HUDEP-2 (cell line): Measurements from ENCODE around the gene SAMD7.

Source experiments
- DNase-seq, 76 experiments: peaks; one replicate each; lab custom pipeline; 2025; ENCODE audit not compliant: unreplicated experiment in 76 of 76; lab: John Stamatoyannopoulos, UW

SAMD7 gene, protein sequence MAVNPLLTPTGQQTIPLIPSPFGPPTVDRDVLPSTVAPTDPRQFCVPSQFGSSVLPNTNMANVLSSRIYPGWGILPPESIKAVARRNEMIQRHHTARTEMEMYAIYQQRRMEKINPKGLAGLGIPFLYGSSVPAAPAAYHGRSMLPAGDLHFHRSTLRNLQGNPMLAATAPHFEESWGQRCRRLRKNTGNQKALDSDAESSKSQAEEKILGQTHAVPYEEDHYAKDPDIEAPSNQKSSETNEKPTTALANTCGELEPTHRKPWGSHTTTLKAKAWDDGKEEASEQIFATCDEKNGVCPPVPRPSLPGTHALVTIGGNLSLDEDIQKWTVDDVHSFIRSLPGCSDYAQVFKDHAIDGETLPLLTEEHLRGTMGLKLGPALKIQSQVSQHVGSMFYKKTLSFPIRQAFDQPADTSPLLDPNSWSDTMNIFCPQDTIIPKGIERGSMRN

DNA sequence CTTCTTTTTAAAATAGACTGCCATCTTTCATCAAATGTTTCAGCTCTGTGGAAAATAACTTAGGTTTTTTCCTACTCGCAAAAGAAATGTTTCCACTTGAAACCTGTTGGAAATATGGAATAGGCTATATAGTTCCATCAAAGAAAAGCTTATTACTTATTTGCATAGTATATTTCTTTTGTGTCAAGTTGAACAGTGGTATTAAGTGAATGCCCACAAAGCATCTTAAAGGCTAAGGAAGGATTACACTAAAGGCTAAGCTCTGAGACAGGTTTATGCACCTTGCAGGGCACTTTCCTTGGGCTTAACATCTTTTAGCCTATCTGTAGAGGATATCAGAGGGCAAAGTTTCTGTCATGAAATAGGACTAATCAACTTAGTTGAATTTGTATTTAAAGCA, at the start of gene SAMD7:
TSS of gene SAMD7 (plus strand) at position 301 of the 400 bp plus-strand sequence. CDS start 7,927 bp downstream, outside the sequence.
- no peak for DNase-seq

DNA sequence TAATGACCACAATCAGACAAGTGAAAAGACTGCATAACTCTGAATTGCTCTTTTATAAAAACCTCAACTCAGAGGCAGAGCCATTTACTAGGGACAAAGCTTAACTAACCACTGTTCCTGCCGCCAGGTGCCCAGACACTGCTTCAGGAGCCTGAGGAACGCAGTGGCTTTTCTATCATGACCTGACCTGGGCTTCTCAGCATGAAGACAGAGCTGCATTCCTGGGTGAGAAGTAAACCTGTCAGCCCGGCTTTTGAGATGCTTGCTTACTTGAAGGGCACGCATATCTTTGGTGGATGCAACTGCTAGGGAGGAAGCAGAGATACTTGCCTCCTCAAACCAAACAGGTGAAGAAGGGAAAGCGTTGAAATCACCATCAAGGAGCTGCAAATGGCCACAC, 49.5 kb upstream of the SAMD7 start:
- DNase-seq, result no peak

DNA sequence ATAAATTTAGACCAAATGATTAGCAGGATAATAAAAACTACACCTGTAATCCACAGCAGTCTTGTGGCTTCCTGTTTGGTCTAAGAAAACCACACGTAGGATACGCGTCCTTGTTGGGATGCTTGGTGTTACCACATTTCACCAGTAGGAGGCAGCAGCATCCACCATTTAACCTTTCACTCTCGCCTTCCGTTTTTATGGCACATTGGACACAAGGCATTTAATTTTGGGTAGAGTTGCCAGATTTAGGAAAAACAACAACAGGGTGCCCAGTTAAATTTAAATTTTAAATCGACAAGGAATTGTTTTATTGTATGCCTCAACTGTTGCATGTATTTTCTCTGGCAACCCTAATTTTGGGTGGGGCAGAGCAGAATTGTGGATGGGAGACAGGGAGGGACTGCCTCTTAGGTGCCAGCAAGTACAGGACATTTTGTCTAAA, 47.9 kb upstream of the SAMD7 start:
- DNase-seq, result peak in 60 of 76 experiments; percentile 2 to 76 (median 46)

DNA sequence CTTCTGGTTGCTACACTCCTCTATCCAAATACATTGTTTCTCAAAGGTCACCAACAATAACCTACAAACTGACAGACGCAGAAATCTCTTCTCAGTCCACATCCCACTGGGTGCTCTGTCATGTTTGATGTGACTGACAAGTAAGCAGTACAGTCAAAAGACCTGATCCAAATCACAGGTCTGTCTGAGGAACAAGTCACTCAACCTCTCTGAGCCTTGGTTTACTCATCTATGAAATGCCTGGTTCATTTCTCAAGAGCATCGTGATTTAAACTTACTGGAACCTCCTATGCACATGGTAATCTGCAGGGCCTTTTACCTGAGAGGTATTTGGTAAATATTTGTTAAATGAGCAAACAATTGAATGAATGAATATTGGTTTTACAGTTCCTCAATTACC, 47.1 kb upstream of the SAMD7 start:
- DNase-seq, result no peak

DNA sequence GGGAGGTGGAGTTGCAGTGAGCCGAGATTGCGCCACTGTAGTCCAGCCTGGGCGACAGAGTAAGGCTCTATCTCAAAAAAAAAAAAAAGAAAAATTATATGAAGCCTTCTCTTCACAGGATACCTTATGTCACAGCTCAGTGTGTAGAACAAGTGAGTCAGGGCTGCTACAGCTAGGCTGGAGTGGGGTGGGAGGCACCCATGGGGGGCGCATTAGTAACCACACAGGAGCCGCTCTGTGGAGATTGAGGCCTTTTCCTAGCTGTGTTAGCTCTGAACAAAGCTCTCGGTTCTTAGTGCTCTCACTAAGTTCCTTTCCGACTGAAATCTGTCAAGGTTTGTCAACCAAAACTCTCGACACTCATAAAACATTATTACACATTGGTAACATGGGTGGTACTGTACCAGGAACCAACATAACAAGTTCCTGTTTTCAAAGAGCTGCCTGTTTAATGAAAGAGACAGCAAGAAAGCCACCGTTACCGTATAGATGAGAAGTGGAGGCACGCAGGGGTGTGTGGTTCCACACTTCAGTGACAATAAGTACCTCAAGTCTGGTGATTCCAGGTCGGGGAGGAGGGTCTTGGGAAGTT, 46.1 kb upstream of the SAMD7 start:
- DNase-seq, result no peak

DNA sequence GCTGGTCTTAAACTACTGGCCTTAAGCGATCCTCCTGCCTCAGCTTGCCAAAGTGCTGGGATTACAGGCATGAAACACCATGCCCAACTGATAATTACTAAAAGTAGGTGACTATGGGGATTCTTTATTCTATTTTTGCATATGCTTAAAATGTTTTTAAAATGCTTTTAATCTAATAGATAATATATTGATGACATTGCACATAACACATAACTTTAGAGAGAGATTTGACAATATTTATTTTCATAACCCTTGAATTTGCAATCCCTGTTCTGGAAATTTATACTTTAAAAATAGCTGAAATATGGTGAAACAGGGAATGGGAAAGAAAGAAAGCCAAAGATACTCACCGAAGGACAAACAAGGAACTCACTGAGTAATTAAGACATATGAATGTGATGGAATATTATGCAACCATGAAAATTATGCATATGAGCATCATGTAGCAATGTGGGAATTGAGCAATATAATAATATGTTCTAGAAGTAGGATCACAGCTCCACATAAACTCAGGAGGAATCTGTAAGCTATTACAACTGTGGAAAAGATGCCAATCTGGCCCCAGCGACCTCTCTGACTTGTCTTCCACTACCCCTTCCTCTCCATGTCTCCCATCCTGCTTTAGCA, 43.7 kb upstream of the SAMD7 start:
- DNase-seq, result no peak

DNA sequence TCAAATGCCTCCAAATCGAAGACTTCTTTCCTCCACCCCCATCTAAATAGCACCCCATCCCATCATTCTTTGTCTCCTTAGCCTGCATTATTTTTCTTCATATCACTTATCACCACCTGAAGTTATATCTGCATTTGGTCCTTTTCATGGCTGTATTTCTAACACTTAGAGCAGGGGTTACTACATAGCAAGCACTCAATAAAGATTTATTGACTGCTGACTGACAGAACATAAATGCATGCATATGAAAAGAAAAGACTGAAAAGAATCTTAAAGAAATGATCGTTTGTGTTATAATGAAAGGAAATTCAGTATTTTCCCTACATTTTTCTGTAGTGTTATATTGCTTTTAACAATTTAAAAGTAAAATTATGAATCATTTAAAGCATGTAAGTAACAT, 43.0 kb upstream of the SAMD7 start:
- DNase-seq, result no peak

DNA sequence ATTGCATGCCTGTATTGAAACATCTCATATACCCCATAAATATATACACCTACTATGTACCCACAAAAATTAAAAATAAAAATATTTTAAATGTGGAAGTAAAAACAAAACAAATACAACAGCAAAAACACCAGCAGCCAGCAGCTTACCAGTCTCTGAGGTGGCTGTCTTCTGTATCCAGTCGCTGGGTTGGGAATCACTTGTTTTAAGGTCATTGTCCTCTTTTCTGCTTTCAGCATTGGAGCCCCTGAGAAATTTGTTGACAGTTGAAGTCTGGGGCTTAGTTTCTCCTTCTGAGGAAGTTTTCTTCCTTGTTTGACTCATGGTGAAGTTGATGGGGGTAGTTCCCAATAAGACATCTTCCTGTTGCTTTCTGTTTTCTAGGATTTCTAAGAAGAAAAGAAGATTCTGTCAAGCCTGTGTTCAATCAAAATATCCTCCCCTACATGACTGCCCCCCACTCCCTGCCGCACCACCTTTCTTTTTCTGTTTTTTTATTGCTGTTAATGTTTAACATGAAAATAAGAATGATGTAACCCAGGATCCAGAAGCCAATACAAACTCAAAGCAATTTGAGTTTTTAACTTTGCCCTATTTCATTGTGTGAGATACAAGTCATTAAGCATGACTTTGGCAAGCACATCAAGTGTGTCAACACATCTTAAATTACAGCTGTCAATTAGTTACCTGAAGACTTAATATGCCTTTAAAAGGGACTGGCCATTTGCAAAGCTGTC, 41.7 kb upstream of the SAMD7 start, which contains the start of gene LRRC31:
TSS of gene LRRC31 (minus strand) at position 452 of the 737 bp plus-strand sequence. CDS start at position 324, 128 bp downstream.
- no peak for DNase-seq

DNA sequence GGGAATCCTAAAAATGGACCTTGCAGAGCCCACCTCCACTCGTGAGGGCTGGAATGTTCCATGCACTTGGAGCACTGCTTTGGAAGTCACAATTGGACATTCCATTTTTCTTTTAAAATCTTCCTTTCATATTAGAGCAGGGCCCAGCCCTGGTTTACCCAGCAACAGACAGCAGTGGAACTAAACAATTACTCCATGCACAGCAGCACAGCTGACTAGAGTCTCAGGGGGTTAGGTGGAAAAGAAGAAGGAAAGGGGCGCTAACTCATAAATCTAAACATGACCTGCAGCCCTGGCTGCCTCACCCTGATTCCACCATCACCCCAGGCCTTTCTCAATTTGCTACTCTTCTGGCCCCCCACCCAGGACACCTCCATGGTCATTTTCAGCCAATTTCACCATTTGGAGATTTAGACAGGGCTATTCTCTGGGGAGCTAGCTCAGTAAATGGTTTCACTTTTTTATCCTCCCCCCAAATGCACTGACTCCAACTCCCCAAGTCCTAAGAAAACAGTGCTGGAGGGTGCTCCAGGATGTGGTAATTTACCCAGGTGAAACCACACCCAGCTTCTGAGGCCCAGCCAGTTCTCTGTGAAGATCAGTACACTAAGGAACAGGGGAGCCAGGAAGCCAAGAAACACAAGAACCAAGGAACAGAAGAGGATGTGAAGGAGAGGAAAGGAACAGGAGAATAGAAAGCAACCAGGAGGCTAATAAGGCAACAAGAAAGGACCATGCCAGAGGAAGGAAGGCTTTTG, 40.1 kb upstream of the SAMD7 start:
- no peak for DNase-seq

DNA sequence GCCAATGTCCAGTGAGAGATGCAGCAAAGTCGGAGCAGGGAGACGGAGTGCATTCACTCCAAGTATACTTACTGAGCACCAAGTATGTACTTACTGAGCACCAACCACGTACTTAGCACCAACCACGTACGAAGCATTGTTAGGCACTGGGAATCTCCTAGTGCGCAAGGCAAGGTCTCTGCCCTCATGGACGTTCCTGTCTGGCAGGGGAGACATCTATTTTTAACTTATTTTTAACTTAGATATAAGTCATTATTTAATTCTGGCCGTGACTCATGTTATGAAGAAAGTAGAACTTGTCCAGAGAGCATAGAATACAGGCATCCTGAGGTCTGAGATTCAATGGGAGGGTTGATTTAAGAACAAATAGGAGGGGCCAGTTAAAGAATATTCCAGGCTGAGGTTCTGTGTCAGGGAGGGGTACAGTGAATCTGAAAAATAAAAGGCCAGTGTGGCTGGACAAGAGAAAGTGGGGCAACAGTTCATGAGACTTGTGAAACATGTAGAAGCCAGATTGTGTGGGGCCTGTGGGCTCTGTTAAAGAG, 32.3 kb upstream of the SAMD7 start:
- no peak for DNase-seq

DNA sequence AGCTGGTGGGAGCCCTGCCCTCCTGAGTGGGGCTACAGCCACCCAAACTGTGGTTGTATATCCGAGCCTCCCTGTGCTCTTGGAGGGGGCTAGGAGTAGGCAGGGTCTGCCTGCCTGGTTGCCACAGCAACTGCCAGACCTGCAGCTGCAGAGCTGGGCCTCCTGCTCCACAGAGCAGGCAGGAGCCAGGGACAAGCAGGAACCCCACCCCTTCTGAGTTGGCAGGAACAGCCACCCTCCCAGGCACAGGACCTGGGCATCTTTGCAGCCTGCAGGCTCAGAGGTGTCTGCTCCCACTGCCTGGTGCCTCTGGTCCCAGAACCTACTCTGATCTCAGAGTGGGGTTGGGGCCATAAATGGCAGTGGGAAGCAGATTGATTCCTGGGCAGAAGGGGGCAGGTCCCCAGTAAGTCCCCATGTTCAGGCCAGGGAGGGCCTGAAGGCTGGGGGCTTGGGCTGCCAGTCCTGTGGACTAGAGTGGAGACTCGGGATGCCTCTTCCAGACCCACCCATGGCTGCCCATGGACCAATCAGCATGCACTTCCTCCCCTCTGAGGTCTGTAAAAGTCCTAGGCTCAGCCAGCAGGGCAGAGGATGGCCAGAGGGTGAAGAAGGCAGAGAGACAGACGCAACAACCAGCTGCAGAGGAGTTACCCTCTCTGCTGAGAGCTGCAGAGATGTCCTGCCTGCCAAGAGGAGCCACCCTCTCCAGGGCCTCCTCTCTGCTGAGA, 31.4 kb upstream of the SAMD7 start:
- no peak for DNase-seq

DNA sequence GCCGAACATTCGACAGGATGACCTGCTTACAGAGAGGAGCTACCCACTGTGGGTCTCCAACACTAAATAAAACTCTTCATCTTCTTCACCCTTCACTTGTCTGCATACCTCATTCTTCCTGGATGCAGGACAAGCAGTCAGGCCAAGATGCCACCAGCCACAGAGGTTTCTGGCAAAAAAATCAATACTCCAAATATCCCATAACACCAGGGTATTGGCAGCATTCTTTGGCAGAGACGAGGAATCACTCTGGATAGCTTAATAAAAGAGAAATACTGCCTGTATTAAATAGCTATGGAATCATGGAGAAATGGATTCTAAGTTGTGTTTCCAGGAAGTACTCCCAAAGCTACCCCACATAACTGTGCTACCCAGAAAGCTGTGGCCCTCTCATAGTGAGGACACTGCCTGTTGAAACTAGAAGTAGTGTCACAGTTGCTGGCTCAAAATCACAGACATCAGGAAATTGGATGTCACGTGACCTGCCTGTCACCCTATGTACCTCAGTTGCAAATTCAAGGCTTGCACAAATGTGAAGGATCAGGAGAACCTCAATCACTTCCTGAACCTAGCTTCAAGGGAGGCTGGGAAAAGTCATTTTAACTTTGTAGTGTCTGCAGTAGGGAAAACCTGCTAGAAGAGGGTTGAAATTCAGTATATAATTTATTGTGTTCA, 30.7 kb upstream of the SAMD7 start:
- DNase-seq, result no peak

DNA sequence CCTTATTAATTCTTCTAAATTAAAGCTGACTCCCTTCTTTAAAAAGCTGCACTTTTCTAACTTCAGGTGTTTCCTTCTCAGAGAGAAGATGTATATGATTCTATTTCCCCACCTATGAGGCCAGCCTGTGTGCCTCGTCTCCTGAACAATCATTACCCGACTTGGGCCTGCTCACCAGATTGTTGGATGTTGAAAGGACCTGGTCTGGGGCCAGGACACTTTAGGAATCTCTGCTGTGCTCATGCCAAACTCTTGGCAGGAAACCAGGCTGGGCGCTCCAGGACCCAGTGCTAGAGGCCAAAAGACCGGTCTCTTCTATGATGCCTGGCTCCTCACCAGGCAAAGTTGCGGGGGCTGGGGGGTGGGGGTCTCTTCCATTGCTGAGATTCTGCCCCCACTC, 24.7 kb upstream of the SAMD7 start:
- no peak for DNase-seq

DNA sequence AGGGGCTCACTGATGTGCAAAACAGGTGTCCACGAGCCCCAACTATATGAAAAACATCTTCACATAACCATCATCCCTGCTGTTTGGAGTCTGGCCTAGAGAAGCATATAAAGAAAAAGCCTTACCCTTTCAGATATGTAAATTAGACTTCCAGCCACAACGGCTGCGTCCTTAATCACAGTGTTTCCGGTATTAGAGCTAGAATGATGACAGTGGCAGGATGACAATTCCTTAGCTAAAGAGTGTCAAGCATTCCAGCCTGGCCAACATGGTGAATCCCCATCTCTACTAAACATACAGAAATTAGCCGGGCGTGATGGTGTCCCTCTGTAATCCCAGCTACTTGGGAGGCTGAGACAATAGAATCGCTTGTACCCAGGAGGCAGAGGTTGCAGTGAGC, 19.5 kb upstream of the SAMD7 start:
- DNase-seq, result no peak

DNA sequence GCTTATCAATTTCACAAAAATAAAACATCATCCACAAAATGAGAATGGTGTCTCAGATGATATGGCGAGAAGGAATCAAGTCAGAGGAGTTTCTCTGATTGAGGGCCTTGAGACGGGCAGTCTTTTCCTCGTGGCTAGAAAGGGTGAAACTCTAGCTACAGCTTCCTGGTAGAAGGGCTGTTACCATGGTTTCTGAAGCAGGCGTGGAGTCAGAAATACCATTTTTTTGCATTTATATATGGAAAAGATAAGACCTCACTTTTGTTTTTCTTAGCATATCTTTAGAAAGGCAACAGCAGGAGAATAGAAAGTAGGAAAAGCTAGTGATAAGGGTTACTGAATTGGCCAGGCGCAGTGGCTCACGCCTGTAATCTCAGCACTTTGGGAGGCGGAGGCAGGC, 17.3 kb upstream of the SAMD7 start:
- DNase-seq, result no peak

DNA sequence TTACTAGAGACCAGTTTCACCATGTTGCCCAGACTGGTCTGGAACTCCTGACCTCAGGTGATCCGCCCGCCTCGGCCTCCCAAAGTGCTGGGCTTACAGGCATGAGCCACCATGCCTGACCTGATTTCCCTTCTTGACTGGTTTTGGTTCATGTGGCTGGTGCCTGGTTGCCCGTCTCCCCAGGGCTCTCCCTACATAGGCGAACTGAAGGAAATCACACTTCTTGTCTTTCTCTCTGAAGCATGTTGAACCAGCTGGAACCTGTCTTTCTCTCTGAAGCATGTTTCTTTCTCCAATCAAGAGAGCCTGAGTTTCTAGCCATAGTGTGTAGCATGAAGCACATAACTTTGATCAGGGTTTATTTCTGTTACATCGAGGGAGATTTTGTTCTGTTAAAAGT, 16.3 kb upstream of the SAMD7 start:
- no peak for DNase-seq

DNA sequence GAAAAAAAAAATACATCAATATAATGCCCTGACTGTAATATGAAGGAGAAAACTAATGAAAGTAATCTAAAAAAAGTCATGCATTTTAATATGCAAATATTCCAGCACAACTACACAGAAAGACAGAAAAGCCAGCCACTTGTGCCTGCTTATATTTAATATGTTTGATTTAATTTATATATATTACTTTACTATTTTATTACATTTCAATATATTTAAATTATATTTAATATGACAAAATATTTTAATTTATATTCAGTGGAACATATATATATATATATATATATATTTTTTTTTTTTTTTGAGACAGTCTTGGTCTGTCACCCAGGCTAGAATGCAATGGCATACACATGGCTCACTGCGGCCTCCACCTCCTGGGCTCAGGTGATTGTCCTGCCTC, 14.1 kb upstream of the SAMD7 start:
- no peak for DNase-seq

DNA sequence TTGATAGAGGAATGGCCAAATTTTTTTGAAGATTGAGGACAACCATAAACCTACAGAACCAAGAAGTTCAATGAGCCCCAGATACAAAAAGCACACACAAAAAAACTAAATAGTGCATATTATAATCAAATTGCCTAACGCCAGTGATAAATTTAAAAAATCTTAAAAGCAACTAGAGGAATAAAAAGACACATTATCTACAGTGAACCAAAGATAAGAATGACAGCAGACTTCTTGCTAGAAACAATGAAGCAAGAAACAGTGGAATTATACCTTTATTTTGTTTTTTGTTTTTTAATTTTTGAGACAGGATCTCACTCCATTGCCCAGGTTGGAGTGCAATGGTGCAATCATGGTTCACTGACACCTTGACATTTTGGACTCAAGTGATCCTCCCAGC, 9.9 kb upstream of the SAMD7 start:
- no peak for DNase-seq

DNA sequence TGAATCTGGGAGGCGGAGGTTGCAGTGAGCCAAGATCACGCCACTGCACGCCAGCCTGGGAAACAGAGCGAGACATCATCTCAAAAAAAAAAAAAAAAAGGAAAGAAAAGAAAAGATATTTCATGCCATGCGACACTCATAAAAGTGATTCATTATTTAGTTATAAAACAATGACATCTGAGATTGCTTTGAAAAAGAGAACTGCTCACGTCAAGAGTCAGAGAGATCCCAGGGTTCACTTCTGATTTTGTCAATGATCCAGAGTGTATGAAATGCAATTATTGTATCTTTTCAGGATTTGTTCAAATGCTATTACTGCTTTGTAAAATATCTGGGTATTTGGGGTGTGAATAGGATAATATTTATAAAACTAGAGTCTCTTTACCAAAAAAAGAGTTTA, 6.0 kb upstream of the SAMD7 start:
- no peak for DNase-seq
